Neural progenitor cell (in vitro differentiated cells): ENCODE data around the gene TTLL9. TPM values are rescaled to one million over a fixed set of nuclear protein-coding genes. Genes with fewer than 3 reads are reported as not detected.

Experiments used
- DNase-seq: peaks from one replicate; pipeline ENCODE4 v3.0.0-alpha.2; 2016; ENCODE audit warnings: low spot score
- H2AFZ ChIP-seq: fragments of 200-600 bp; sonication (generic); replicated peaks from 2 replicates; pipeline ENCODE4 v1.6.1; 2016; ENCODE audit warnings: antibody characterized with exemption
- H3F3A ChIP-seq: fragments of 200-600 bp; sonication (generic); 2 replicates; pipeline ENCODE4 v1.6.1; 2016; ENCODE audit warnings: antibody characterized with exemption, low read depth
- H3K27ac ChIP-seq: fragments of 200-600 bp; sonication (generic); 2 replicates; pipeline ENCODE4 v1.5.1; 2016; ENCODE audit warnings: mild to moderate bottlenecking
- H3K27me3 ChIP-seq: fragments of 200-600 bp; sonication (generic); 2 replicates; pipeline ENCODE4 v1.6.1; 2016; ENCODE audit warnings: mild to moderate bottlenecking, moderate library complexity
- H3K36me3 ChIP-seq: fragments of 200-600 bp; sonication (generic); 2 replicates; pipeline ENCODE4 v1.5.1; 2016
- H3K4me1 ChIP-seq: fragments of 200-600 bp; sonication (generic); 2 replicates; pipeline ENCODE4 v1.6.1; 2016; ENCODE audit warnings: mixed run types
- H3K4me2 ChIP-seq: fragments of 200-600 bp; sonication (generic); 2 replicates; pipeline ENCODE4 v1.6.1; 2016
- H3K4me3 ChIP-seq: fragments of 200-600 bp; sonication (generic); 2 replicates; pipeline ENCODE4 v1.5.1; 2016
- H3K79me2 ChIP-seq: fragments of 200-600 bp; sonication (generic); 2 replicates; pipeline ENCODE4 v1.6.1; 2016; ENCODE audit warnings: low read depth
- H3K9ac ChIP-seq: fragments of 200-600 bp; sonication (generic); 2 replicates; pipeline ENCODE4 v1.6.1; 2016
- H3K9me3 ChIP-seq: fragments of 200-600 bp; sonication (generic); 2 replicates; pipeline ENCODE4 v1.5.1; 2016; ENCODE audit warnings: low read depth
- H4K20me1 ChIP-seq: fragments of 200-600 bp; sonication (generic); 2 replicates; pipeline ENCODE4 v1.6.1; 2016; ENCODE audit warnings: low read depth
- H3K27ac Mint-ChIP-seq: 3 replicates; pipeline ENCODE4 v1.8.0; 2021; ENCODE audit warnings: mixed read lengths
- H3K27me3 Mint-ChIP-seq: 2 replicates; pipeline ENCODE4 v1.8.0; 2022; ENCODE audit warnings: low read depth, mild to moderate bottlenecking, inconsistent platforms, moderate library complexity, mixed read lengths; ENCODE audit not compliant: insufficient read depth
- H3K36me3 Mint-ChIP-seq: 3 replicates; pipeline ENCODE4 v1.8.0; 2021; ENCODE audit warnings: mixed read lengths
- H3K4me1 Mint-ChIP-seq: 3 replicates; pipeline ENCODE4 v1.8.0; 2021; ENCODE audit warnings: mixed read lengths
- H3K4me3 Mint-ChIP-seq: 3 replicates; pipeline ENCODE4 v1.8.0; 2021; ENCODE audit warnings: mild to moderate bottlenecking, moderate library complexity, mixed read lengths
- H3K9me3 Mint-ChIP-seq: 3 replicates; pipeline ENCODE4 v1.8.0; 2020; ENCODE audit warnings: mixed read lengths
- CTCF ChIP-seq: fragments of 200-600 bp; sonication (generic); IDR thresholded peaks from 2 replicates; pipeline ENCODE4 v1.5.1; 2017; ENCODE audit warnings: antibody characterized with exemption, mild to moderate bottlenecking
- EZH2 ChIP-seq: fragments of 200-600 bp; sonication (generic); IDR thresholded peaks from 2 replicates; pipeline ENCODE4 v1.6.1; 2017; ENCODE audit warnings: antibody characterized with exemption, mild to moderate bottlenecking, moderate library complexity
- EZH2phosphoT487 ChIP-seq: fragments of 200-600 bp; sonication (generic); IDR thresholded peaks from 2 replicates; pipeline ENCODE4 v1.6.1; 2017; ENCODE audit warnings: antibody characterized with exemption
- total RNA-seq: library from RNA; depleted of rRNA; stranded (reverse); fragments of >200 nt; gene quantifications from 2 replicates; pipeline ENCODE4 v1.2.3, GENCODE V29; 2015; ENCODE audit warnings: low replicate concordance

Gene TTLL9
- total RNA-seq, 1 donor from 2014 or later, result not detected

- Histone ChIP-seq H4K20me1 (peaks cover 20% of the 10 kb centered on the region), H3K4me3 (peak overlapping the region; percentile 94), H3K27me3 (peaks cover 14% of the 10 kb centered on the region), H3K9me3 (no peaks in the 10 kb centered on the region), H3K36me3 (peaks cover 13% of the 10 kb centered on the region), H3K4me1 (peaks cover 7% of the 10 kb centered on the region), H3K9ac (peak overlapping the region; percentile 97), H2AFZ (no peak overlapping the region), H3K27ac (no peak overlapping the region), H3K4me2 (peak overlapping the region; percentile 94), H3K79me2 (peaks cover 40% of the 10 kb centered on the region), H3F3A (no peaks in the 10 kb centered on the region)
- DNase-seq, result no peak
- Mint-ChIP-seq H3K4me3 (peak overlapping the region; percentile 98), H3K27ac (no peak overlapping the region), H3K9me3 (no peaks in the 10 kb centered on the region), H3K36me3 (peaks cover 29% of the 10 kb centered on the region), H3K27me3 (peaks cover 8% of the 10 kb centered on the region), H3K4me1 (peaks cover 11% of the 10 kb centered on the region)
- TF ChIP-seq EZH2phosphoT487 (no peak), EZH2 (no peak), CTCF (no peak)
Observed at GRCh38 chr20:31949877-31950646, 79.6 kb downstream of the TTLL9 start.

GRCh38 chr20:31951203-31951529 is 80.7 kb downstream of the TTLL9 start:
- Mint-ChIP-seq H3K36me3 (peaks cover 24% of the 10 kb centered on the region), H3K27me3 (peaks cover 14% of the 10 kb centered on the region), H3K27ac (peak overlapping the region; percentile 95), H3K4me1 (peaks cover 11% of the 10 kb centered on the region), H3K9me3 (no peaks in the 10 kb centered on the region), H3K4me3 (peak overlapping the region; percentile 98)
- H3K4me3 ChIP-seq, result peak overlapping the region; percentile 94
- H3K27me3 ChIP-seq, result peaks cover 25% of the 10 kb centered on the region
- DNase-seq, result no peak
- H3K79me2 ChIP-seq, result peaks cover 40% of the 10 kb centered on the region
- no peak overlapping the region for H3K27ac ChIP-seq
- H4K20me1 ChIP-seq, result peaks cover 20% of the 10 kb centered on the region
- TF ChIP-seq EZH2 (no peak), CTCF (no peak)
- H2AFZ ChIP-seq, result peak overlapping the region; percentile 72
- H3K4me1 ChIP-seq, result peaks cover 7% of the 10 kb centered on the region
- H3K9me3 ChIP-seq, result no peaks in the 10 kb centered on the region
- peaks cover 13% of the 10 kb centered on the region for H3K36me3 ChIP-seq
- no peaks in the 10 kb centered on the region for H3F3A ChIP-seq
- H3K9ac ChIP-seq, result peak overlapping the region; percentile 97
- peak overlapping the region; percentile 94 for H3K4me2 ChIP-seq

- peak within 1 kb of the TSS; percentile 98 for H3K4me3 Mint-ChIP-seq
- Histone ChIP-seq H3K79me2 (peaks cover 40% of the 10 kb centered on the region), H3K4me1 (peaks cover 7% of the 10 kb centered on the region), H3K27me3 (peaks cover 31% of the 10 kb centered on the region), H3K9me3 (no peaks in the 10 kb centered on the region), H3K36me3 (peaks cover 13% of the 10 kb centered on the region), H3K4me2 (peak within 1 kb of the TSS; percentile 94), H4K20me1 (peaks cover 20% of the 10 kb centered on the region), H3F3A (no peaks in the 10 kb centered on the region), H3K4me3 (peak within 1 kb of the TSS; percentile 94), H3K27ac (no peak within 1 kb of the TSS), H2AFZ (peak within 1 kb of the TSS; percentile 72), H3K9ac (peak within 1 kb of the TSS; percentile 97)
- peaks cover 19% of the 10 kb centered on the region for H3K36me3 Mint-ChIP-seq
- no peaks in the 10 kb centered on the region for H3K9me3 Mint-ChIP-seq
- peak; percentile 100 for DNase-seq
- TF ChIP-seq EZH2 (no peak), CTCF (peak; percentile 97), EZH2phosphoT487 (no peak)
- peaks cover 17% of the 10 kb centered on the region for H3K27me3 Mint-ChIP-seq
- H3K27ac Mint-ChIP-seq, result peak within 1 kb of the TSS; percentile 95
- H3K4me1 Mint-ChIP-seq, result peaks cover 11% of the 10 kb centered on the region
Observed at GRCh38 chr20:31951530-31952453, 81.4 kb downstream of the TTLL9 start, which contains the start of gene PDRG1. Gene PDRG1 (minus strand): TSS chr20:31952046. CDS start chr20:31951961, 85 bp downstream.
